GM12874 (cell line): ENCODE measurements around the gene AGAP3.

Source experiments
- TF ChIP-seq, protein P1 (sequence below): IDR thresholded peaks from 2 replicates; pipeline ENCODE4 v1.5.1; 2011; ENCODE audit warnings: low read depth, mild to moderate bottlenecking, control low read depth, low read length, moderate library complexity; ENCODE audit not compliant: insufficient read depth

Gene AGAP3

DNA sequence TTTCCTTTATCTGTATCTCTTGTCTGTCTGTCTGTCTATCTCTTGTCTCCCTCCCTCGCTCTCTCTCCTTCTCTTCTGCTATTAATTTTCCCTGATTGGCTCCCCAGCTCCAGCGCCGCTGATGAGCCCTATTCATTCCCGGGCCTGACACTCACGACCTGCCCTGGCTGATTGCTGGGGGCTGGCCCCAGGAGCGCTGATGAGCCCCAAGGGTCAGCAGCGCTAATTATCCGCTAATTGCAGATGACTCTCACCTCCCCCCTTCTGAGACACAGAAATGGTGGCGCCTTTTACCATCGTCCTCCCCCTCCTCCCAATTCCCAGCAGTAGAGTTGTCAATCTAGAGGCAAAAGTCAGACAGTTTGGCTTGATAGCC is 82.5 kb downstream of the AGAP3 start:
- TF ChIP-seq, protein P1, sequence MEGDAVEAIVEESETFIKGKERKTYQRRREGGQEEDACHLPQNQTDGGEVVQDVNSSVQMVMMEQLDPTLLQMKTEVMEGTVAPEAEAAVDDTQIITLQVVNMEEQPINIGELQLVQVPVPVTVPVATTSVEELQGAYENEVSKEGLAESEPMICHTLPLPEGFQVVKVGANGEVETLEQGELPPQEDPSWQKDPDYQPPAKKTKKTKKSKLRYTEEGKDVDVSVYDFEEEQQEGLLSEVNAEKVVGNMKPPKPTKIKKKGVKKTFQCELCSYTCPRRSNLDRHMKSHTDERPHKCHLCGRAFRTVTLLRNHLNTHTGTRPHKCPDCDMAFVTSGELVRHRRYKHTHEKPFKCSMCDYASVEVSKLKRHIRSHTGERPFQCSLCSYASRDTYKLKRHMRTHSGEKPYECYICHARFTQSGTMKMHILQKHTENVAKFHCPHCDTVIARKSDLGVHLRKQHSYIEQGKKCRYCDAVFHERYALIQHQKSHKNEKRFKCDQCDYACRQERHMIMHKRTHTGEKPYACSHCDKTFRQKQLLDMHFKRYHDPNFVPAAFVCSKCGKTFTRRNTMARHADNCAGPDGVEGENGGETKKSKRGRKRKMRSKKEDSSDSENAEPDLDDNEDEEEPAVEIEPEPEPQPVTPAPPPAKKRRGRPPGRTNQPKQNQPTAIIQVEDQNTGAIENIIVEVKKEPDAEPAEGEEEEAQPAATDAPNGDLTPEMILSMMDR, result no peak

DNA sequence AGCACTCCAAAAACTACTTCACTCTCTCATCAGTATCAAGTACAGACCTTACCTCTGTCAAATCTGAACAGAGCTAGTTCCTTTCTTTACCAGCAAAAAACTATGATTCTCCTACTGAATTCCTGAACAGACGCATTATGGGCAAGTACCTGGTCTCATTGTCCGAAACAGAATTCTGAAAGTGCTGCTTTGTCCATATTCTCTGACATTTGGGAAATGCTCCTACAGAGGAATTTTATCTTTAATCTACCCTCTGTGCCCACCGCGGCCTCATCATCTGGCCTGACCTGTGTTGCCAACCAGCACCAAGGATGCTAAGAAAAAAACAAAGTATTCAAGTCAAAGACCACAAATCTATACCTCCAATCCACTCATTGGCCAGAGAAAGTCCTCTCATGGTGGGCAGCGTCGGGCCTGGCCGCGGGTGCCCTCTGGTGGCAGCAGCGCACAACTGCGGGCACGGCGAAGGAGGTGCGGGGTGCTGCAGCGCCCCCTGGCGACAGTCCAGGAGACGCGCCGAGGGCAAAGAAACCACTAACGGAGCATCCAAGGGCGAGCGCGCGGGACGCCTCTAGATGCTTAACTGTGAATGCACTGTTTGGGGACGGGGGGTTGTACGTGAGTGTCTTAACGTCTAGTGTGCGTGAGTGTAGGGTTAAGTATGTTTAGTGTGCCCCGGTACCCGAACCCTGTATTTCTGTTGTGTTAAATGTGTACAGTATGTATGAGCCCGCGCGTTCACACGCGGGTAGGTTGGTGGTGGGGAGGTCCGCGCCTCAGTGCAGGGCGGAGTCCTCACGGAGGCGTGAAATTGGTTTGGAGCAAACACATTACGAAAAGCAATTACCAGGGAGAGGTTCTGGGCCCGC is 86.2 kb downstream of the AGAP3 start:
- TF ChIP-seq, protein P1, result peak; percentile 100

DNA sequence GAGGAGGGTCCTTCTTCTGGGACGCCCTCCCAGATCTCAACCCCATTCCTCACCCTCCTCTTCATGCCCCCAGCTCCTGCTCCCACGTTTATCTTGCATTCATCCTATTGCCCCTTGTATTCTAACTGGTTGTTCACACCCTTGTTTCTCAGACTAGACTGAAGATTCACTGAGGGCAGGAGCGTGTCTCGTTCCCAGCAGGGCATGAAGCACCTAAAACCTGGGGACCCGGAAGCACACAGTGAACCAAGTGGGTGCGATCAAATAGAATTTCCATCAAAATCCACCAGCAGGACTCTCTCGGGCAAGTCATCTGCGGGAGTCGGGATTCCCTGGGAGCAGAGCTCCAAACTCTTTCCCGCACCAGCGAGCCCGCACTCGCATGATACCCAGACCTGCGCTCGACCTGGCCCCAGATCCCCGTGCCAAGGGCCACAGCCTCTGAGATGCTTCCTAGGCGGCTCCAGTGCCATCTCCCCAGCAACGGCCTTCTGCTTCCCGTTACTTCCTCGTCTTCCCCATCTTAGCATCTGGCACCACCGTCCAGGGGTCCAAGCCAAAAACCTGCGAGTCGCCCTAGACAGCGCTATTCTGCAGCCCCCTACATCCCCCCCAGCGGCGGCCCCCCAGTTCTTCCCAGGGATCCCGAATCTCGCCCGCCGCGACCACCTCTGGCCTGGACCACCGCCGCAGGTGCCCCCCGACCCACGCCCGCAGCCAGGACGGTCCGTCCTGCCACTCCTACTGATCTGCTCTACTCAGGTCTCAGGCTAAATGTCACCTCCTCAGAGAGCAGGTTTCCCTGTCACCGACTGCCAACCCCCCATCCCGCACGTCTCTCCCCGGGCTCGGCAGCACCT is 87.3 kb downstream of the AGAP3 start:
- TF ChIP-seq, protein P1, result no peak

DNA sequence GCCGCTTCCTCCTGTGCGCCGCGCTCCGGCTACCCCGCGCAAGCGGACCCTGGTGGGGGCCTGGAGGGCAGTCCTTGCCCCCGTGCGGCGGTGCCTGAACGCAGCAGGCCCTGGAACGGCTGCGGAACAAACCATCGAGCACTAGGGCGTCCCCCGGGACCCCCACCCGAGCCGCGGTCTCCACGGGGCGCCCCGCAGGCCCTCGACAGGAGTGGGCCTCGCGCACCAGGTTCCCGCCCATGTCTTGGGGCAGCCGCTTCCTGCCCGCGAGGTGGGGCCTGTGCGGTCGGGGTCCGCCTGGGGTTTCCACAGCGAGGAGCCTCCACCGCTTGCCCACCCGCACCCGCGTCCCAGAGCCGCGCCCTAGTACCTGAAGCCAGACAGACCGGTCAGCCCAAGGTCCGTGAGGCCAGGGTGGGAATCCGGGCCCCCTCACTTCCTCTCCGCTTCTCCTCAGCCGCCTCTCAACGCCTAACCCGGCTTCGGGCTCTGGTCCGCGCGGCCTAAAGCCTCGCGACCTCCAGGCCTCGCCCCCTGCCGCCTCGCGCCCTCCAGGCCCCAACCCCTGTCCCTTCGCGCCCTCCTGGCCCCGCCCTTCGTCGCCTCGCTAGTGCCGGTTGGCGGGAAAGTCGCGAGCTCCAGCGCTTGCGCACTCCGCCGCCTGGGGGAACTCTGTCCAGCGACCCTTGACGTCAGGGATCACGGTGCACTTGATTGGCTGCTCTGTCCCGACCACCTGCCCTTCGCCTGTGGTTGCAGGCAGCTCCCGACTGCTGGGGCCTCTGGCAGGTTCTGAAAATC is 88.2 kb downstream of the AGAP3 start:
- TF ChIP-seq, protein P1, result no peak

DNA sequence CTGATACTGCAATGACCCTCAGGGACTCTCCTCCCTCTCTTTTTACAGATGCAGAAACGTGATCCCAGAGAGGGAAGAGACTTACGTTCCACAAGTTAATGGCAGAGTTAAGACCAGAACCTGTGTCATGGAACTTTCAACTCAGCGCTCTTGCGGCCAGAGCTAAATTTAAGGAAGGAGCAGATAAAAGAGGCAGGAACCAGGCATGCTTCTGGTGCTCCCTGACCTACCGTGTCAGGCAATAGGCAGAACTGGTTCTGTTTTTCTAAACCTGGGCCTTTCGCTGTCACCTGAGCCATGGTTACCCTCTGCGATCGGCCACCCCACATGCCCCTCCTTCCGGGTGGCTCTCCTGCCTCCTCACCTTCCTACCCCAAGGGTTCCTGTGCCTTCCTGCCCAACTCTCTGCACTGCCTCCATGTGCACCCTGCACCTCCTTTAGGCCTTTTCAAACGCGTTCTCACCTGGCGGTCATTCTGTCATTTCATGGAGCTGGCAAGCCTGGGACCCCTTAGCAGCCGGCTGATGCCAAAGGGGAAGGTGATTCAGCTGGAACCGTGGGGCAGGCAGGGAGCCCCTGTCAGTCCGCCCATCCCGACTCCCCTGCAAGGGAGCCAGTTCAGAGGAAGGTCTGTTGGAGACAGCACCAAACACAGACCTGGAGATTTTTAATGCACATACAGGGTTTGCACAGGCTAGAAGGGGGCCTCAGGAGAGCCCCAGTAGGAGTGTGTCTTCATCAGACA is 88.9 kb downstream of the AGAP3 start:
- TF ChIP-seq, protein P1, result no peak

DNA sequence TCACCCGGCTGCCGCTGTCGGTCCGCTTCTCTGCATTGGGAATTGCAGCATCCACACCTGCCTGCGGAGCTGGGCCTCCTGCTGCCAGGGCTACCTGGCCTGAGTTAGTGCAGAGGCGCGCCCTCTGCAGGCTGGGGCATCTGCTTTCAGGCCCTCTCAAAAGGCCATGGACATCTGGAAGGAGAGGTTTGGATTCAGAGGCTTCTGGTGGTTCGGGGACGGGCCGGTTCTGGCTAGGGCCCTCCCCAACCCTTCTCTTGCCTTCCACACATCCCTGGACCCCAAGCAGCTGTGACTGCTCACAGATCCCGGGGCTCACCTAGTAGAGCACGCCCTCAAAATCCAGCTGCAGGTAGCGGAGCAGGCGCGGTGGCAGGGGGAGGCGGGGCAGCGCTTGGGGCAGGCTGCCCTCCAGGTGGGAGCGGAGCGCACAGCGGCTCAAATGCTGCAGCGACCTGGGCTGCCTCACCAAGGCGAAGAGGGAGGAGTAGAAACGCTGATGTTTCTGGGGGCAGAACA is 89.6 kb downstream of the AGAP3 start:
- TF ChIP-seq, protein P1, result no peak
